ENCODE results near the gene GIPC3.

- TF ChIP-seq EZH2 (IDR thresholded peaks at IDR 0.05; ENCODE audit: low read depth, unreplicated experiment): no peak
- no peak for TF ChIP-seq POLR2AphosphoS5 (IDR thresholded peaks at IDR 0.05; ENCODE audit: low read depth)
- TF ChIP-seq, protein P1, sequence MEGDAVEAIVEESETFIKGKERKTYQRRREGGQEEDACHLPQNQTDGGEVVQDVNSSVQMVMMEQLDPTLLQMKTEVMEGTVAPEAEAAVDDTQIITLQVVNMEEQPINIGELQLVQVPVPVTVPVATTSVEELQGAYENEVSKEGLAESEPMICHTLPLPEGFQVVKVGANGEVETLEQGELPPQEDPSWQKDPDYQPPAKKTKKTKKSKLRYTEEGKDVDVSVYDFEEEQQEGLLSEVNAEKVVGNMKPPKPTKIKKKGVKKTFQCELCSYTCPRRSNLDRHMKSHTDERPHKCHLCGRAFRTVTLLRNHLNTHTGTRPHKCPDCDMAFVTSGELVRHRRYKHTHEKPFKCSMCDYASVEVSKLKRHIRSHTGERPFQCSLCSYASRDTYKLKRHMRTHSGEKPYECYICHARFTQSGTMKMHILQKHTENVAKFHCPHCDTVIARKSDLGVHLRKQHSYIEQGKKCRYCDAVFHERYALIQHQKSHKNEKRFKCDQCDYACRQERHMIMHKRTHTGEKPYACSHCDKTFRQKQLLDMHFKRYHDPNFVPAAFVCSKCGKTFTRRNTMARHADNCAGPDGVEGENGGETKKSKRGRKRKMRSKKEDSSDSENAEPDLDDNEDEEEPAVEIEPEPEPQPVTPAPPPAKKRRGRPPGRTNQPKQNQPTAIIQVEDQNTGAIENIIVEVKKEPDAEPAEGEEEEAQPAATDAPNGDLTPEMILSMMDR (conservative IDR thresholded peaks at IDR 0.05; ENCODE audit: low read depth in 2 of 2): no peak
- TF ChIP-seq CREB1 (CRISPR knock-in tag; IDR thresholded peaks at IDR 0.05; ENCODE audit: low read depth): no peak
- TF ChIP-seq STAT1 (IDR thresholded peaks at IDR 0.05; ENCODE audit: unreplicated experiment): no peak
- no peak for TF ChIP-seq REST (IDR thresholded peaks at IDR 0.05; ENCODE audit: unreplicated experiment)
- TF ChIP-seq JUNB (IDR thresholded peaks at IDR 0.05; ENCODE audit: unreplicated experiment): no peak
Measured at GRCh38 chr19:3578390-3578789, 6.9 kb upstream of the GIPC3 start.
